ENCODE data around the gene TMEM190. TPM values are rescaled to one million over a fixed set of nuclear protein-coding genes. Genes with fewer than 3 reads are reported as not detected.
A peak's percentile ranks its signal among the peaks of the same experiment; 100 is the strongest.

TMEM190 gene
- total and polyA plus RNA-seq, 9 of the 15 experiments (the other 6 are each of a cell fraction or from before 2014, with no cell fraction given), result not detected

GRCh38 chr19:55369653-55370304 is 6.8 kb upstream of the TMEM190 start:
- CTCF ChIA-PET (ENCODE audit: low intra/inter-chr PET ratio), result no interaction called here
- DNase-seq (ENCODE audit: extremely low read depth in 1 of 4, low spot score in 3 of 4) (peak; percentile 52 to 93 (median 86)), FAIRE-seq (no peak), ATAC-seq (peak; percentile 64)
- Histone ChIP-seq H3K27me3 (ENCODE audit: control insufficient read depth in 2 of 2, insufficient read depth in 2 of 2, low read length in 2 of 2) (peaks cover 11% of the 10 kb centered on the region in 2 experiments; a peak in 4 of 5 replicates), H3K9me1 (ENCODE audit: control insufficient read depth, insufficient read depth, low read length) (no peaks in the 10 kb centered on the region), H3K27ac (ENCODE audit: extremely low read depth, low read depth, low read length) (no peak overlapping the region), H3K79me2 (ENCODE audit: control insufficient read depth, insufficient read depth, low read length) (no peaks in the 10 kb centered on the region), H3K9me3 (replicated peaks; ENCODE audit: control insufficient read depth, insufficient read depth, low read depth, low read length) (no peaks in the 10 kb centered on the region), H3K9ac (ENCODE audit: insufficient read depth in 1 of 2, low read depth in 2 of 2, low read length in 2 of 2) (peak overlapping the region in 1 of 2 experiments; percentile 81; a peak in 2 of 4 replicates), H3K4me3 (no peak overlapping the region; the same call in 1 of the 2 replicates), H2AFZ (ENCODE audit: low read depth, low read length) (peak overlapping the region; percentile 58; the same call in 1 of the 2 replicates), H3K4me1 (replicated peaks in 1 of 2; ENCODE audit: control insufficient read depth in 2 of 2, insufficient read depth in 2 of 2, low read length in 2 of 2) (peaks cover 2 to 56% of the 10 kb centered on the region in 2 experiments; a peak in 3 of 5 replicates), H3K36me3 (ENCODE audit: control insufficient read depth, insufficient read depth, low read length) (no peaks in the 10 kb centered on the region), H4K20me1 (replicated peaks; ENCODE audit: control insufficient read depth, insufficient read depth, low read length) (0 out of 2 replicates have a peak, but pooled peaks cover 3% of the 10 kb centered on the region), H3K4me2 (ENCODE audit: insufficient read depth, low read length) (peak overlapping the region; percentile 39; the same call in 1 of the 2 replicates)
- TF ChIP-seq MAX (CRISPR knock-in tag; IDR thresholded peaks at IDR 0.05), result no peak
- TF ChIP-seq HSF4 (CRISPR knock-in tag; IDR thresholded peaks at IDR 0.05; ENCODE audit: borderline replicate concordance), result no peak
- TF ChIP-seq RBM14 (IDR thresholded peaks at IDR 0.05; ENCODE audit: borderline replicate concordance, insufficient read depth, low read depth, low read length), result 0 out of 2 replicates have a peak, but pooled peaks have one; percentile 12
- TF ChIP-seq EZH2 (IDR thresholded peaks at IDR 0.05; ENCODE audit: borderline replicate concordance, low read depth, low read length), result 0 out of 2 replicates have a peak, but pooled peaks have one; percentile 81
- TF ChIP-seq LEF1 (IDR thresholded peaks at IDR 0.05), result no peak
- TF ChIP-seq ZNF24 (IDR thresholded peaks at IDR 0.05), result no peak
- TF ChIP-seq CBFB (CRISPR knock-in tag; IDR thresholded peaks at IDR 0.05), result no peak
- 0 out of 2 replicates have a peak, but pooled peaks have one; percentile 12 for TF ChIP-seq CTBP1 (IDR thresholded peaks at IDR 0.05; ENCODE audit: borderline replicate concordance)
- peak; percentile 38 for TF ChIP-seq PCBP1 (IDR thresholded peaks at IDR 0.05; ENCODE audit: low read depth, low read length, poor library complexity, severe bottlenecking)
- TF ChIP-seq ZBTB7A (IDR thresholded peaks at IDR 0.05; ENCODE audit: borderline replicate concordance, control insufficient read depth, low read depth, low read length), result peak; percentile 44; the same call in 1 of the 2 replicates
- 0 out of 2 replicates have a peak, but pooled peaks have one; percentile 14 for TF ChIP-seq EGR1 (conservative IDR thresholded peaks at IDR 0.05)
- no peak for TF ChIP-seq POLR2G (IDR thresholded peaks at IDR 0.05; ENCODE audit: low read depth, low read length)
- no peak for TF ChIP-seq MTA1 (IDR thresholded peaks at IDR 0.05; ENCODE audit: borderline replicate concordance)
- TF ChIP-seq, protein P1, sequence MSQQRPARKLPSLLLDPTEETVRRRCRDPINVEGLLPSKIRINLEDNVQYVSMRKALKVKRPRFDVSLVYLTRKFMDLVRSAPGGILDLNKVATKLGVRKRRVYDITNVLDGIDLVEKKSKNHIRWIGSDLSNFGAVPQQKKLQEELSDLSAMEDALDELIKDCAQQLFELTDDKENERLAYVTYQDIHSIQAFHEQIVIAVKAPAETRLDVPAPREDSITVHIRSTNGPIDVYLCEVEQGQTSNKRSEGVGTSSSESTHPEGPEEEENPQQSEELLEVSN (IDR thresholded peaks at IDR 0.05; ENCODE audit: borderline replicate concordance in 1 of 2, extremely low read depth in 1 of 2, insufficient read depth in 1 of 2, insufficient read length in 1 of 2, low read depth in 1 of 2, low read length in 1 of 2, poor library complexity in 1 of 2, severe bottlenecking in 1 of 2), result peak in 1 of 2 experiments; percentile 22
- TF ChIP-seq, protein P2, sequence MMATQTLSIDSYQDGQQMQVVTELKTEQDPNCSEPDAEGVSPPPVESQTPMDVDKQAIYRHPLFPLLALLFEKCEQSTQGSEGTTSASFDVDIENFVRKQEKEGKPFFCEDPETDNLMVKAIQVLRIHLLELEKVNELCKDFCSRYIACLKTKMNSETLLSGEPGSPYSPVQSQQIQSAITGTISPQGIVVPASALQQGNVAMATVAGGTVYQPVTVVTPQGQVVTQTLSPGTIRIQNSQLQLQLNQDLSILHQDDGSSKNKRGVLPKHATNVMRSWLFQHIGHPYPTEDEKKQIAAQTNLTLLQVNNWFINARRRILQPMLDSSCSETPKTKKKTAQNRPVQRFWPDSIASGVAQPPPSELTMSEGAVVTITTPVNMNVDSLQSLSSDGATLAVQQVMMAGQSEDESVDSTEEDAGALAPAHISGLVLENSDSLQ (IDR thresholded peaks at IDR 0.05), result peak; percentile 32; the same call in 1 of the 2 replicates
- no TSS peak for BruUV-seq (replicated peaks)
- in situ Hi-C loops (cut with MboI), result no loop called here
- POLR2A ChIA-PET, result interaction anchor here (1.2 kb wide), 1 partner anchor 9 kb away, joined by 3 read pairs; no protein-coding TSS in a partner anchor
- 2% methylated on average over 28 of the region's 59 CpGs for WGBS (ENCODE audit: insufficient coverage, low coverage, missing lambda C conversion rate)
- intact Hi-C loops (cut with micrococcal nuclease), result no loop called here

Data from K562 (cell line).